NCI-H2196 (cell line): ENCODE data around the gene ARHGAP24.
"Not testable (repeated sequence)": the region's sequence is repeated elsewhere in the genome, so short reads cannot be mapped to it uniquely, and the experiment has no call there.

Experiments
- DNase-seq: peaks from one replicate; lab custom pipeline; 2025; ENCODE audit not compliant: unreplicated experiment; lab: John Stamatoyannopoulos, UW

Gene ARHGAP24

GRCh38 chr4:85515701-85516100 is 40.8 kb downstream of the ARHGAP24 start:
- no peak for DNase-seq

- DNase-seq, result not testable (repeated sequence)
Observed at GRCh38 chr4:85518526-85518925, 43.6 kb downstream of the ARHGAP24 start.

- DNase-seq, result no peak
Observed at GRCh38 chr4:85520765-85521749, 46.1 kb downstream of the ARHGAP24 start.

GRCh38 chr4:85522277-85522676 is 47.3 kb downstream of the ARHGAP24 start:
- no peak for DNase-seq

- DNase-seq, result no peak
Observed at GRCh38 chr4:85522836-85523235, 47.9 kb downstream of the ARHGAP24 start.

- DNase-seq, result no peak
Observed at GRCh38 chr4:85527815-85528214, 52.9 kb downstream of the ARHGAP24 start.

- DNase-seq, result no peak
Observed at GRCh38 chr4:85531560-85532341, 56.8 kb downstream of the ARHGAP24 start.

- no peak for DNase-seq
Observed at GRCh38 chr4:85534120-85534519, 59.2 kb downstream of the ARHGAP24 start.

- no peak for DNase-seq
Observed at GRCh38 chr4:85543832-85544231, 68.9 kb downstream of the ARHGAP24 start.

- DNase-seq, result no peak
Observed at GRCh38 chr4:85544751-85545150, 69.8 kb downstream of the ARHGAP24 start.

GRCh38 chr4:85548116-85548515 is 73.2 kb downstream of the ARHGAP24 start:
- no peak for DNase-seq

- no peak for DNase-seq
Observed at GRCh38 chr4:85548841-85549240, 73.9 kb downstream of the ARHGAP24 start.

GRCh38 chr4:85555206-85555605 is 80.3 kb downstream of the ARHGAP24 start:
- no peak for DNase-seq

- DNase-seq, result no peak
Observed at GRCh38 chr4:85556283-85556682, 81.3 kb downstream of the ARHGAP24 start.

GRCh38 chr4:85557016-85557901 is 82.3 kb downstream of the ARHGAP24 start:
- no peak for DNase-seq

- no peak for DNase-seq
Observed at GRCh38 chr4:85565761-85566480, 91.0 kb downstream of the ARHGAP24 start.

- no peak for DNase-seq
Observed at GRCh38 chr4:85569730-85570299, 94.9 kb downstream of the ARHGAP24 start.

GRCh38 chr4:85570388-85570787 is 95.4 kb downstream of the ARHGAP24 start:
- no peak for DNase-seq

GRCh38 chr4:85571008-85571407 is 96.1 kb downstream of the ARHGAP24 start:
- DNase-seq, result no peak

- DNase-seq, result no peak
Observed at GRCh38 chr4:85573270-85573669, 98.3 kb downstream of the ARHGAP24 start.
